Spleen (tissue), 7 donors: ENCODE measurements around the gene FAAP24.

Source experiments
- CTCF ChIP-seq, 11 experiments: fragments of 200-600 bp in 7 of 11; fragments of 450-650 bp in 4 of 11; sonication (generic) in 4 of 11; IDR thresholded peaks in 8 of 11; conservative IDR thresholded peaks in 3 of 11; 1 replicate in 7 of 11; 2 replicates in 4 of 11; pipeline versions ENCODE4 v1.4.0 to v1.8.0; 2016 to 2021; ENCODE audit warnings: antibody characterized with exemption in 11 of 11, inconsistent platforms in 4 of 11, mild to moderate bottlenecking in 1 of 11
- POLR2A ChIP-seq, 3 donors: fragments of 450-650 bp; IDR thresholded peaks; one replicate each; pipeline ENCODE4 v1.5.1; 2017; ENCODE audit warnings: antibody characterized with exemption in 3 of 3, mild to moderate bottlenecking in 1 of 3
- donor health status: DM: no; HTN: no; CAD: no; lungs with moderate emphysema.
- donor health status: DM: no; HTN: no; CAD: no.
- donor health status: DM: no; HTN: no; CAD: no.

- TF ChIP-seq CTCF (IDR thresholded peaks at IDR 0.05 in 8 of 11, conservative IDR thresholded peaks at IDR 0.05 in 3 of 11) (no peak), POLR2A (IDR thresholded peaks at IDR 0.05) (no peak)
These were observed 25.8 kb downstream of the FAAP24 start for GRCh38 chr19:32997716-32998355.
